ENCODE results near the gene APOBEC3F. TPM values are rescaled to one million over a fixed set of nuclear protein-coding genes. Genes with fewer than 3 reads are reported as not detected.

APOBEC3F gene

GRCh38 chr22:39098576-39098975 lies 57.9 kb downstream of the APOBEC3F start:
- no peaks in the 10 kb centered on the region for H3K79me2 ChIP-seq (ENCODE audit: control insufficient read depth, insufficient read depth, low read length)
- H3K4me2 ChIP-seq (ENCODE audit: low read length), result no peak overlapping the region
- no peak overlapping the region for H3K23ac ChIP-seq (ENCODE audit: low read length)
- H3K27me3 ChIP-seq (ENCODE audit: insufficient read depth, low read length, poor library complexity), result no peaks in the 10 kb centered on the region
- H2BK5ac ChIP-seq (ENCODE audit: low read length), result no peak overlapping the region
- no peak overlapping the region for H3K9ac ChIP-seq (ENCODE audit: low read length)
- H2BK120ac ChIP-seq (ENCODE audit: low read depth, low read length), result no peak overlapping the region
- H2BK15ac ChIP-seq (replicated peaks; ENCODE audit: low read depth), result no peak overlapping the region
- H3K4me3 ChIP-seq (ENCODE audit: low read length), result no peak overlapping the region
- no peak overlapping the region for H3K27ac ChIP-seq (ENCODE audit: low read depth, low read length)
- no peak for DNase-seq
- H3K4ac ChIP-seq (ENCODE audit: low read depth, low read length), result no peak overlapping the region
- H2AK5ac ChIP-seq (ENCODE audit: low read length), result no peak overlapping the region
- H3K36me3 ChIP-seq (ENCODE audit: control insufficient read depth, insufficient read depth, low read length), result no peaks in the 10 kb centered on the region
- no peak overlapping the region for H3K18ac ChIP-seq (ENCODE audit: low read length)
- H3K79me1 ChIP-seq (ENCODE audit: low read length), result no peaks in the 10 kb centered on the region
- peaks cover 6% of the 10 kb centered on the region for H3K4me1 ChIP-seq (ENCODE audit: control insufficient read depth, low read depth, low read length)
- WGBS (ENCODE audit: extremely low coverage, insufficient coverage, low lambda C conversion rate), result no CpG with 5 or more reads among the region's 8 CpGs
- H3K56ac ChIP-seq (ENCODE audit: low read length), result no peak overlapping the region
- no peak overlapping the region for H4K5ac ChIP-seq (ENCODE audit: low read length)
- H4K8ac ChIP-seq (ENCODE audit: low read depth, low read length), result no peak overlapping the region

- H3K4me3 ChIP-seq (ENCODE audit: low read length), result no peak overlapping the region
- no peaks in the 10 kb centered on the region for H3K36me3 ChIP-seq (ENCODE audit: control insufficient read depth, insufficient read depth, low read length)
- no peak overlapping the region for H4K8ac ChIP-seq (ENCODE audit: low read depth, low read length)
- no peak overlapping the region for H3K56ac ChIP-seq (ENCODE audit: low read length)
- peaks cover 4% of the 10 kb centered on the region for H3K4me1 ChIP-seq (ENCODE audit: control insufficient read depth, low read depth, low read length)
- H3K27me3 ChIP-seq (ENCODE audit: insufficient read depth, low read length, poor library complexity), result no peaks in the 10 kb centered on the region
- no peak overlapping the region for H2BK5ac ChIP-seq (ENCODE audit: low read length)
- no peaks in the 10 kb centered on the region for H3K79me1 ChIP-seq (ENCODE audit: low read length)
- H3K4me2 ChIP-seq (ENCODE audit: low read length), result no peak overlapping the region
- H4K5ac ChIP-seq (ENCODE audit: low read length), result no peak overlapping the region
- H3K9ac ChIP-seq (ENCODE audit: low read length), result no peak overlapping the region
- no peak overlapping the region for H2BK15ac ChIP-seq (replicated peaks; ENCODE audit: low read depth)
- H2BK120ac ChIP-seq (ENCODE audit: low read depth, low read length), result no peak overlapping the region
- no peak overlapping the region for H2AK5ac ChIP-seq (ENCODE audit: low read length)
- no peak overlapping the region for H3K4ac ChIP-seq (ENCODE audit: low read depth, low read length)
- WGBS (ENCODE audit: extremely low coverage, insufficient coverage, low lambda C conversion rate), result no CpG with 5 or more reads among the region's 13 CpGs
- no peak for DNase-seq
- no peak overlapping the region for H3K23ac ChIP-seq (ENCODE audit: low read length)
- H3K79me2 ChIP-seq (ENCODE audit: control insufficient read depth, insufficient read depth, low read length), result no peaks in the 10 kb centered on the region
- no peak overlapping the region for H3K18ac ChIP-seq (ENCODE audit: low read length)
- H3K27ac ChIP-seq (ENCODE audit: low read depth, low read length), result no peak overlapping the region
Observed at GRCh38 chr22:39101226-39101625, 60.6 kb downstream of the APOBEC3F start.

GRCh38 chr22:39103431-39103830 lies 62.8 kb downstream of the APOBEC3F start:
- no peak overlapping the region for H3K4me3 ChIP-seq (ENCODE audit: low read length)
- no peak overlapping the region for H2BK5ac ChIP-seq (ENCODE audit: low read length)
- H3K56ac ChIP-seq (ENCODE audit: low read length), result no peak overlapping the region
- no peak overlapping the region for H2AK5ac ChIP-seq (ENCODE audit: low read length)
- H2BK120ac ChIP-seq (ENCODE audit: low read depth, low read length), result no peak overlapping the region
- no peak overlapping the region for H3K4me2 ChIP-seq (ENCODE audit: low read length)
- no peak for DNase-seq
- H3K27me3 ChIP-seq (ENCODE audit: insufficient read depth, low read length, poor library complexity), result no peaks in the 10 kb centered on the region
- H3K18ac ChIP-seq (ENCODE audit: low read length), result no peak overlapping the region
- no peak overlapping the region for H3K4ac ChIP-seq (ENCODE audit: low read depth, low read length)
- no peak overlapping the region for H3K23ac ChIP-seq (ENCODE audit: low read length)
- no peak overlapping the region for H2BK15ac ChIP-seq (replicated peaks; ENCODE audit: low read depth)
- no peaks in the 10 kb centered on the region for H3K79me2 ChIP-seq (ENCODE audit: control insufficient read depth, insufficient read depth, low read length)
- H3K9ac ChIP-seq (ENCODE audit: low read length), result no peak overlapping the region
- peaks cover 2% of the 10 kb centered on the region for H3K4me1 ChIP-seq (ENCODE audit: control insufficient read depth, low read depth, low read length)
- H3K27ac ChIP-seq (ENCODE audit: low read depth, low read length), result no peak overlapping the region
- no CpG with 5 or more reads among the region's 2 CpGs for WGBS (ENCODE audit: extremely low coverage, insufficient coverage, low lambda C conversion rate)
- no peaks in the 10 kb centered on the region for H3K36me3 ChIP-seq (ENCODE audit: control insufficient read depth, insufficient read depth, low read length)
- no peak overlapping the region for H4K8ac ChIP-seq (ENCODE audit: low read depth, low read length)
- no peaks in the 10 kb centered on the region for H3K79me1 ChIP-seq (ENCODE audit: low read length)
- H4K5ac ChIP-seq (ENCODE audit: low read length), result no peak overlapping the region

Small RNAs within 50 kb of the gene (small RNA-seq; reads per million reads assigned to genes)
- not detected for gene AL022318.2 (ENCODE audit: insufficient read depth)
